ENCODE data around the gene XPO4. TPM values are rescaled to one million over a fixed set of nuclear protein-coding genes. Genes with fewer than 3 reads are reported as not detected.

Gene XPO4
- total and polyA plus RNA-seq, 7 experiments from 2014 or later: 6.1 to 26.5 (median 21.0) TPM

- no peaks in the 10 kb centered on the region for H3K9me3 Mint-ChIP-seq
- no peak for ATAC-seq
- no peaks in the 10 kb centered on the region for H3K27me3 ChIP-seq (ENCODE audit: control insufficient read depth in 2 of 2, insufficient read depth in 2 of 2, low read length in 2 of 2)
- H3K4me3 Mint-ChIP-seq: no peak overlapping the region
- H3K27ac Mint-ChIP-seq: no peak overlapping the region
- no peak overlapping the region for H3K4me3 ChIP-seq (ENCODE audit: low read length)
- no peaks in the 10 kb centered on the region for H3K4me1 ChIP-seq (ENCODE audit: control insufficient read depth in 2 of 2, insufficient read depth in 2 of 2, low read length in 2 of 2)
- H3K36me3 ChIP-seq (ENCODE audit: control insufficient read depth in 2 of 3, insufficient read depth in 3 of 3, low read length in 3 of 3): peaks cover 0 to 23% (median 5%) of the 10 kb centered on the region in 3 experiments
- H3K4me1 Mint-ChIP-seq: peaks cover 6 to 31% (median 15%) of the 10 kb centered on the region in 7 donors
- ChIA-PET CTCF (interaction anchor here (1.0 kb wide), 1 partner anchor 76 kb away, joined by 4 read pairs; the partner anchor contains the start of gene IL17D), POLR2A (interaction anchor here (0.9 to 1.1 kb wide), 2 partner anchors 12 to 112 kb away, joined by 3 read pairs; no protein-coding TSS in a partner anchor)
- no peak overlapping the region for H3K27ac ChIP-seq (ENCODE audit: low read depth, low read length)
- no peaks in the 10 kb centered on the region for H3K27me3 Mint-ChIP-seq
- no peaks in the 10 kb centered on the region for H3K9me3 ChIP-seq (ENCODE audit: control insufficient read depth in 2 of 3, low read length in 3 of 3)
- DNase-seq: no peak
- intact Hi-C loops (cut with micrococcal nuclease): no loop called here
- peaks cover 0 to 29% (median 16%) of the 10 kb centered on the region in 5 donors for H3K36me3 Mint-ChIP-seq
These were observed 123.1 kb downstream of the XPO4 start for GRCh38 chr13:20779405-20779804.

DNA sequence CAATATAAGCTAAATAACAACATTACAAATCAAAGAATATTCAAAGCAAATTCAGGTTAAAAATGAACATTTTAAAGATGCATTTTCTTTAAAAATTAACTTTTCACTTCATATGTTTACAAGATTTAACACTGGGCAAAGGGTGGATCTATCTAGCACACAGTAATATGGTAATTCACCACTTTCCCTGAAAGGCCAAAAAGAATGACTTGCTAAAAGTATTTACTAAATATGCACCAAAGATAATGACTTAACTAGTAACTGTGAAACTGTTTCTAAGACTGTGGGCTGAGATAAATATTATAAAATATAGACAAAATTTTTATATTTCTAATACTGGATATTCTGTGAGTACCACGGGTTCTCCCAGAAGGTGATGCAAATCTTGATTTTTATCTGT, 124.2 kb downstream of the XPO4 start:
- Histone ChIP-seq H3K27me3 (ENCODE audit: control insufficient read depth in 2 of 2, insufficient read depth in 2 of 2, low read length in 2 of 2) (no peaks in the 10 kb centered on the region), H3K4me1 (ENCODE audit: control insufficient read depth in 2 of 2, insufficient read depth in 2 of 2, low read length in 2 of 2) (peaks cover 0 to 4% of the 10 kb centered on the region in 2 donors), H3K27ac (ENCODE audit: low read depth, low read length) (no peak overlapping the region), H3K4me3 (ENCODE audit: low read length) (no peak overlapping the region), H3K36me3 (ENCODE audit: control insufficient read depth in 2 of 3, insufficient read depth in 3 of 3, low read length in 3 of 3) (peaks cover 0 to 13% (median 1%) of the 10 kb centered on the region in 3 experiments), H3K9me3 (ENCODE audit: control insufficient read depth in 2 of 3, low read length in 3 of 3) (no peaks in the 10 kb centered on the region)
- ATAC-seq: no peak
- DNase-seq: no peak
- Mint-ChIP-seq H3K27me3 (no peaks in the 10 kb centered on the region), H3K36me3 (peaks cover 0 to 18% (median 5%) of the 10 kb centered on the region in 5 donors), H3K4me1 (peaks cover 10 to 31% (median 18%) of the 10 kb centered on the region in 7 donors), H3K9me3 (peaks cover 0 to 4% (median 0%) of the 10 kb centered on the region in 11 donors), H3K4me3 (no peak overlapping the region), H3K27ac (no peak overlapping the region)
- ChIA-PET POLR2A (interaction anchor here (1.1 kb wide), 1 partner anchor 11 kb away, joined by 3 read pairs; no protein-coding TSS in a partner anchor), CTCF (no interaction called here)
- intact Hi-C loops (cut with micrococcal nuclease): no loop called here

- Mint-ChIP-seq H3K4me3 (no peak overlapping the region), H3K36me3 (peaks cover 0 to 14% (median 4%) of the 10 kb centered on the region in 5 donors)
- CTCF ChIA-PET: no interaction called here
These were observed 125.8 kb downstream of the XPO4 start for GRCh38 chr13:20776751-20777150.

DNA sequence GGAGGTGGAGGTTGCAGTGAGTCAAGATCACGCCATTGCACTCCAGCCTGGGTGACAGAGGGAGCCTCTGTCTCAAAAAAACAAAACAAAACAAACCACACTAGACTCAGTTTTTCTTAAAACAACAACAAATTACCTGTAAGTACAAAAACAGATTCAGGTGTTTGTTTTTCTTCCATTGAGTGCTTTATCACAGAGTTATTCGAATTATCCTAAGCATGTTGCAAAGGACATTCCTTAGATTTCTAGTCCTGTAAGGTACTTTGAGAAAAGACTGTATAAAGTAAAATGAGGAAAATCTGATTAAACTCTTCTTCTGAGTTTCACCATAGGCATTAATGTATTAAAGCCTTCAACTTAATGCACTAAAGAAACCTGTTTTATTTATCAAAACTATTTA, 126.6 kb downstream of the XPO4 start:
- Histone ChIP-seq H3K36me3 (ENCODE audit: control insufficient read depth in 2 of 3, insufficient read depth in 3 of 3, low read length in 3 of 3) (no peaks in the 10 kb centered on the region), H3K4me3 (ENCODE audit: low read length) (no peak overlapping the region), H3K9me3 (ENCODE audit: control insufficient read depth in 2 of 3, low read length in 3 of 3) (no peaks in the 10 kb centered on the region), H3K4me1 (ENCODE audit: control insufficient read depth in 2 of 2, insufficient read depth in 2 of 2, low read length in 2 of 2) (peaks cover 9 to 16% of the 10 kb centered on the region in 2 donors), H3K27me3 (ENCODE audit: control insufficient read depth in 2 of 2, insufficient read depth in 2 of 2, low read length in 2 of 2) (no peaks in the 10 kb centered on the region), H3K27ac (ENCODE audit: low read depth, low read length) (no peak overlapping the region)
- H3K4me3 Mint-ChIP-seq: peak overlapping the region in 1 of 10 donors; percentile 47
- peaks cover 18 to 44% (median 35%) of the 10 kb centered on the region in 7 donors for H3K4me1 Mint-ChIP-seq
- peaks cover 0 to 10% (median 0%) of the 10 kb centered on the region in 11 donors for H3K9me3 Mint-ChIP-seq
- ChIA-PET CTCF (no interaction called here), POLR2A (interaction anchor here (0.6 to 3.1 kb wide), 2 partner anchors 11 to 35 kb away, joined by 5 to 8 read pairs; no protein-coding TSS in a partner anchor)
- DNase-seq: no peak
- H3K36me3 Mint-ChIP-seq: peaks cover 0 to 21% (median 4%) of the 10 kb centered on the region in 5 donors
- no peak for ATAC-seq
- no peak overlapping the region for H3K27ac Mint-ChIP-seq
- H3K27me3 Mint-ChIP-seq: no peaks in the 10 kb centered on the region
- intact Hi-C loops (cut with micrococcal nuclease): loop anchor here in 1 of 2 donors (2.0 kb wide), 1 partner anchor 913 kb away; the partner anchor contains the start of gene ZMYM5

More at GRCh38 chr13:20776751-20777150, 125.8 kb downstream of the XPO4 start:
- Histone ChIP-seq H3K4me1 (ENCODE audit: control insufficient read depth in 2 of 2, insufficient read depth in 2 of 2, low read length in 2 of 2) (peaks cover 9 to 16% of the 10 kb centered on the region in 2 donors), H3K9me3 (ENCODE audit: control insufficient read depth in 2 of 3, low read length in 3 of 3) (no peaks in the 10 kb centered on the region), H3K36me3 (ENCODE audit: control insufficient read depth in 2 of 3, insufficient read depth in 3 of 3, low read length in 3 of 3) (peaks cover 0 to 4% (median 0%) of the 10 kb centered on the region in 3 experiments), H3K27me3 (ENCODE audit: control insufficient read depth in 2 of 2, insufficient read depth in 2 of 2, low read length in 2 of 2) (no peaks in the 10 kb centered on the region), H3K27ac (ENCODE audit: low read depth, low read length) (no peak overlapping the region), H3K4me3 (ENCODE audit: low read length) (no peak overlapping the region)
- H3K9me3 Mint-ChIP-seq: peaks cover 0 to 9% (median 0%) of the 10 kb centered on the region in 11 donors
- H3K4me1 Mint-ChIP-seq: peaks cover 18 to 36% (median 28%) of the 10 kb centered on the region in 7 donors
- DNase-seq (no peak), ATAC-seq (no peak)
- no peaks in the 10 kb centered on the region for H3K27me3 Mint-ChIP-seq
- intact Hi-C loops (cut with micrococcal nuclease): no loop called here
- H3K27ac Mint-ChIP-seq: peak overlapping the region in 1 of 9 donors; percentile 3
- POLR2A ChIA-PET: interaction anchor here (0.6 kb wide), 1 partner anchor 34 kb away, joined by 5 read pairs; no protein-coding TSS in a partner anchor

DNA sequence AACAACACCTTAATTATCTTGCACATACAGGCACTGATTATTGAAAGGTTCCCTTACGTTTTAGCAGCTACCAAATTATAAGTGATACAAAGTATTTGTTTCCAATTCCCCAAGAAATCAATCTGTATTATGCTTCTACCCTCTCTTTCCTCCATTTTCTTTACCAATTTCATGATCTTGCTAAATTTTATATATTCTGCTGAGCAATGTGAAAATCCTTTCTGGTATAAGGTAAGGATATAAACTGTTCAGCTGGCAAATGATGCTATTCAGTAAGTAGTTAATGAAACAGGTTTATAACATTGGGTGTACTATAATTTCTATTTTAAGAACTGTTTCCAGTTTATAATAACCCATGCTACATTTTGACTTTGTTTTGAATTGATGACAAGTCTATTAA, 127.8 kb downstream of the XPO4 start:
- H3K4me3 ChIP-seq (ENCODE audit: low read length): no peak overlapping the region
- ATAC-seq (no peak), DNase-seq (no peak)
- Mint-ChIP-seq H3K4me1 (peaks cover 19 to 51% (median 43%) of the 10 kb centered on the region in 7 donors), H3K4me3 (peak overlapping the region; percentile 53 to 99 (median 90)), H3K9me3 (peaks cover 0 to 11% (median 4%) of the 10 kb centered on the region in 11 donors), H3K27ac (peak overlapping the region; percentile 25 to 99 (median 94)), H3K36me3 (peaks cover 3 to 33% (median 12%) of the 10 kb centered on the region in 5 donors), H3K27me3 (no peaks in the 10 kb centered on the region)
- H3K9me3 ChIP-seq (ENCODE audit: control insufficient read depth in 2 of 3, low read length in 3 of 3): no peaks in the 10 kb centered on the region
- CTCF ChIA-PET: interaction anchor here (1.7 kb wide), 1 partner anchor 72 kb away, joined by 3 read pairs; no protein-coding TSS in a partner anchor
- POLR2A ChIA-PET: interaction anchor here (1.1 to 3.1 kb wide), 2 partner anchors 12 to 402 kb away, joined by 3 to 8 read pairs; partner anchors contain the start of genes MRPL57 and SKA3
- peaks cover 9 to 16% of the 10 kb centered on the region in 2 donors for H3K4me1 ChIP-seq (ENCODE audit: control insufficient read depth in 2 of 2, insufficient read depth in 2 of 2, low read length in 2 of 2)
- H3K36me3 ChIP-seq (ENCODE audit: control insufficient read depth in 2 of 3, insufficient read depth in 3 of 3, low read length in 3 of 3): no peaks in the 10 kb centered on the region
- no peaks in the 10 kb centered on the region for H3K27me3 ChIP-seq (ENCODE audit: control insufficient read depth in 2 of 2, insufficient read depth in 2 of 2, low read length in 2 of 2)
- intact Hi-C loops (cut with micrococcal nuclease): loop anchor here (2.0 to 5.0 kb wide), 8 partner anchors 523 to 1142 kb away; partner anchors contain the start of genes FGF9 (in 1 of the 2), MICU2 (in 1 of the 2), MPHOSPH8 (in 1 of the 2) and ZDHHC20 (in 1 of the 2)
- H3K27ac ChIP-seq (ENCODE audit: low read depth, low read length): no peak overlapping the region

DNA sequence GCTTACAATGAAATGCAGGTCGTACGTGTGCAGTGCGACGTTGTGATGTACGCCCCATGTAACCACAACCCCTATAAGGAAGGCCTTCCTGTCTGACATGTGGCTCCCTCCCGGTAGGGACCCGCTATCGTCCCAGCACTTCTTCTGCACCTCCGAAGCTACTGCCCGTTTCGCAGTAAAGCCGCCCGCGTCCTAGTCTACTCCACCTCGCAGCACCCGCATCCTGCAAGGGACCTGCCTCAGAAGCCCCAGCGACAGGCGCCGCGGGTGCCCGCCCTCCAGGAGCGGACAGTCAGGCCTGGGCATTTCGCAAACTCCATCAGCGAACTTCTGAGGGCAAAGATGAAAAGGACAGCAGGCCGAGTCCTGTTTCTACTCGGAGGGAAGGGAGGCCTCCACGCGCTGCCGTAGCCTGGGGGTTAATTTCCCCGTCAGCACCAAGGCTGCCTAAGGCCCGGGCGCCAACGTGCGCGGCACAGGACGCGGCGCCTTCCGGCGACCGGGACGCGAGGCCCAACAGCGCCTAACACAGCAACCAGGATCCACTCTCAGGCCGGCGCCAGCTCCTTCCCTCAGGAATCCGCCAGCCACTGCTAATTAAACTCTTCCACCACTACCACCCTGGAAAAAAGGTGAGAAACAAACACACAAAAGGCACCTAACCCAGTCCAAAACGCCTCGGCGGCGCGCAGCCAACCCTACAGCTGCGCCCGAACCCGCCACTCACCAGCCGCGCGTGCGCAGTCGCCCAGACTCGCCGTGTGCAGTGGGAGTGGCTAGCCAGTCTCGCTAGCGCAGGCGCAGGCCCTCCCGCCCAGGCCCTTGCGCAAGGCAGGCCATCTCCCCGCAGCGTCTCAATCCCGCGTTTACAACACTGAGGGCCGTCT, 129.1 kb downstream of the XPO4 start, which contains the start of gene EEF1AKMT1:
TSS of gene EEF1AKMT1 (minus strand) at position 768 of the 887 bp plus-strand sequence. CDS start 16,363 bp downstream, outside the sequence.
- Histone ChIP-seq H3K4me3 (ENCODE audit: low read length) (peak within 1 kb of the TSS; percentile 90), H3K27me3 (ENCODE audit: control insufficient read depth in 2 of 2, insufficient read depth in 2 of 2, low read length in 2 of 2) (no peaks in the 10 kb centered on the region), H3K27ac (ENCODE audit: low read depth, low read length) (peak within 1 kb of the TSS; percentile 93), H3K9me3 (ENCODE audit: control insufficient read depth in 2 of 3, low read length in 3 of 3) (no peaks in the 10 kb centered on the region), H3K4me1 (ENCODE audit: control insufficient read depth in 2 of 2, insufficient read depth in 2 of 2, low read length in 2 of 2) (peaks cover 9 to 16% of the 10 kb centered on the region in 2 donors), H3K36me3 (ENCODE audit: control insufficient read depth in 2 of 3, insufficient read depth in 3 of 3, low read length in 3 of 3) (peaks cover 0 to 5% (median 0%) of the 10 kb centered on the region in 3 experiments)
- ChIA-PET CTCF (interaction anchor here (1.7 kb wide), 1 partner anchor 71 kb away, joined by 3 read pairs; no protein-coding TSS in a partner anchor), POLR2A (interaction anchor here (0.6 to 3.1 kb wide), 16 partner anchors 9 to 1141 kb away, joined by 3 to 9 read pairs (median 4); partner anchors contain the start of genes MRPL57, SKA3 and XPO4)
- intact Hi-C loops (cut with micrococcal nuclease): loop anchor here (1.0 to 5.0 kb wide), 23 partner anchors 55 to 1141 kb away; partner anchors contain the start of genes CRYL1 (in 2 of the 2), IFT88 (in 2 of the 2), MPHOSPH8 (in 2 of the 2) and MRPL57 (in 2 of the 2)
- Mint-ChIP-seq H3K4me1 (peaks cover 19 to 60% (median 53%) of the 10 kb centered on the region in 7 donors), H3K36me3 (peaks cover 8 to 46% (median 23%) of the 10 kb centered on the region in 5 donors), H3K9me3 (peaks cover 0 to 24% (median 9%) of the 10 kb centered on the region in 11 donors), H3K4me3 (peak within 1 kb of the TSS; percentile 85 to 99 (median 94)), H3K27ac (peak within 1 kb of the TSS; percentile 94 to 100 (median 99)), H3K27me3 (no peaks in the 10 kb centered on the region)
- peak; percentile 93 for ATAC-seq
- DNase-seq: peak; percentile 88 to 98 (median 94)

Measured in naive thymus-derived CD4-positive, alpha-beta T cell (primary cell).